Measurements from ENCODE around the gene TMEM121B.

TMEM121B gene

GRCh38 chr22:17109976-17110375, 11.2 kb downstream of the TMEM121B start:
- DNase-seq, result no peak

- no peak for DNase-seq
Observed at GRCh38 chr22:17109113-17109865, 11.9 kb downstream of the TMEM121B start.

- no peak for DNase-seq
Observed at GRCh38 chr22:17108256-17109112, 12.7 kb downstream of the TMEM121B start.

GRCh38 chr22:17107547-17107810, 13.7 kb downstream of the TMEM121B start:
- DNase-seq, result no peak

GRCh38 chr22:17106785-17107546, 14.2 kb downstream of the TMEM121B start:
- peak; percentile 17 to 52 for DNase-seq

- DNase-seq, result no peak
Observed at GRCh38 chr22:17106161-17106784, 14.9 kb downstream of the TMEM121B start.

GRCh38 chr22:17105143-17106129, 15.7 kb downstream of the TMEM121B start:
- DNase-seq, result no peak

GRCh38 chr22:17104336-17104935, 16.7 kb downstream of the TMEM121B start:
- no peak for DNase-seq

GRCh38 chr22:17103351-17103750, 17.8 kb downstream of the TMEM121B start:
- no peak for DNase-seq

- DNase-seq, result no peak
Observed at GRCh38 chr22:17102297-17102667, 18.9 kb downstream of the TMEM121B start.

GRCh38 chr22:17101475-17102296, 19.5 kb downstream of the TMEM121B start:
- DNase-seq, result no peak

GRCh38 chr22:17100621-17101020, 20.5 kb downstream of the TMEM121B start:
- no peak for DNase-seq

- peak; percentile 41 to 50 for DNase-seq
Observed at GRCh38 chr22:17098379-17098819, 22.8 kb downstream of the TMEM121B start.

GRCh38 chr22:17097701-17098100, 23.5 kb downstream of the TMEM121B start:
- DNase-seq, result no peak

- no peak for DNase-seq
Observed at GRCh38 chr22:17097062-17097461, 24.1 kb downstream of the TMEM121B start.

- no peak for DNase-seq
Observed at GRCh38 chr22:17096071-17096470, 25.1 kb downstream of the TMEM121B start.

GRCh38 chr22:17095538-17095937, 25.6 kb downstream of the TMEM121B start:
- DNase-seq, result no peak

- DNase-seq, result no peak
Observed at GRCh38 chr22:17093081-17093480, 28.1 kb downstream of the TMEM121B start.

- no peak for DNase-seq
Observed at GRCh38 chr22:17091851-17092250, 29.3 kb downstream of the TMEM121B start.

GRCh38 chr22:17090550-17090949, 30.6 kb downstream of the TMEM121B start:
- DNase-seq, result no peak
